Activated naive CD8-positive, alpha-beta T cell treated with anti-CD3 and anti-CD28 coated beads, Interleukin-2, amount 50 U/mL, for 24 hours (primary cell): ENCODE measurements around the gene MFF.

ENCODE experiments used
- ATAC-seq: fragments of 150-1000 bp; cut with Tn5 transposase; one replicate; pipeline ENCODE4 v1.10.0; 2021
- DNase-seq: peaks from one replicate; pipeline ENCODE4 v3.0.0; 2021
- H3K27ac Mint-ChIP-seq: one replicate; pipeline ENCODE4 v1.8.0; 2021; ENCODE audit warnings: mild to moderate bottlenecking, mixed read lengths
- H3K27me3 Mint-ChIP-seq: one replicate; pipeline ENCODE4 v1.8.0; 2021; ENCODE audit warnings: mixed read lengths
- H3K36me3 Mint-ChIP-seq: one replicate; pipeline ENCODE4 v1.8.0; 2021; ENCODE audit warnings: low read depth, mixed read lengths
- H3K4me1 Mint-ChIP-seq: one replicate; pipeline ENCODE4 v1.8.0; 2021; ENCODE audit warnings: mixed read lengths
- H3K4me3 Mint-ChIP-seq: one replicate; pipeline ENCODE4 v1.8.0; 2021; ENCODE audit warnings: mild to moderate bottlenecking, moderate library complexity, mixed read lengths
- H3K9me3 Mint-ChIP-seq: one replicate; pipeline ENCODE4 v1.8.0; 2021; ENCODE audit warnings: mixed read lengths

The MFF gene

DNA sequence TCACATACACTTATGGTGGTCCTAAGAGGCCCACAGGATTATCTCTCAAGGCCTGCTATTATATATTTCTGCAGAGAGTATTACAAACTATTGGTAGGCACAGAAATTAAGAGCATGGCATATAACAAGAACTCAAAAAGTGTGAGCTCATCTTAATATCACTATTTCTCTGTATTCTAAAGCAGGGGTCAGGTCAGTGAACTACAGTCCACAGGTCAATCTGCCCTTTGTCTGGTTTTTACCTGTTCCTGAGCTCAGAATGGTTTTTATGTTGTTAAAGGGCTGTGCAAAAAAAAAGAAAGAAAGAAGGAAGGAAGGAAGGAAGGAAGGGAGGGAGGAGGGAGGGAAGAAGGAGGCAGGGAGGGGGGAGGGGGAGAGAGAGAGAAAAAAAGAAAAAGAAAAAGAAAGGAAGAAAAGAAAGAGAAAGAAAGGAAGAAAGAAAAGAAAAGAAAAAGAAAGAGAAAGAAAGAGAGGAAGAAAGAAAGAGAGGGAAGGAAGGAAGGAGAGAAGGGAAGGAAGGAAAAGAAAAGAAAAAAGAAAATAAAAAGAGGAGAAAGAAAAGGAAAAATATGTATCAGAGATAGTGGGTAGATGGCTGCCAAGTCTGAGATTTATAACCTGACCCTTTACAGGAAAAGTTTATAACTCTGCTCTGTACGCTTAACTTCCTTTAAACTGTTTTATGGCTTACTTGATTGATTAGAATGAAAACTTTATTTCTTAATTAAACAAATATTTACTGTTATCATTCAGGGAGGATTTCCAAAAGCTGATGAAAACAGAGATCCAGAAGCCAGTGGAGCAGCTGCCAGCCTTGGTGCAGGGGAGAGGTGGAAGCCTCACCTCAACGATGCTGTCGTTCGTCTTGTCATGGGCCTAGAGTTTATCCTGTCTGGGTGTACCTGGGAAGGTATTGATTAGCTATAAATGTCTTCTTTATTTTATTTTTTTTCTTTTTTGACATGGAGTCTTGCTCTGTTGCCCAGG, 73.9 kb downstream of the MFF start:
- DNase-seq (no peak), ATAC-seq (no peak)
- Mint-ChIP-seq H3K4me1 (peaks cover 28% of the 10 kb centered on the region), H3K27me3 (peaks cover 2% of the 10 kb centered on the region), H3K36me3 (no peaks in the 10 kb centered on the region), H3K27ac (no peak overlapping the region), H3K4me3 (no peak overlapping the region), H3K9me3 (no peaks in the 10 kb centered on the region)

DNA sequence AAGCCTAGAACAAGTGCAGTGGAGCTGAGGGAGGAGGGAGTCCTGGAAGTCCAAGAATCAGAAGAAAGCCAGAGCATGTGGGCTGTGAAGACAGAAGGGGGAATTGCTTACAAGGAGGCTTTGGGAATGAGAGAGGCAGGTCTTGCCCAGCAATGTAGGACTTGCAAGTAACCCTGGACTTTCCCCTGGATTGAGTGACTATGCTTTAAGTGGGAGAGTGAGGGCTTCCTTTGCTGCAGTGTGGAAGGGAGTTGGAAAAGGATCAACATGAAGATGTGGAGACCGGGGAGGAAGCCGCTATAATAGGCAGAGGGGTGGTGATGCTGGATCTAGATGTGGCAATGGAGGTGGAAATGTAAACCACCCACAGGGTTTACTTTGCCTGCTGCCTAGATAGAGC, 76.5 kb downstream of the MFF start:
- no peak overlapping the region for H3K27ac Mint-ChIP-seq
- H3K4me1 Mint-ChIP-seq, result peaks cover 47% of the 10 kb centered on the region
- H3K4me3 Mint-ChIP-seq, result no peak overlapping the region

DNA sequence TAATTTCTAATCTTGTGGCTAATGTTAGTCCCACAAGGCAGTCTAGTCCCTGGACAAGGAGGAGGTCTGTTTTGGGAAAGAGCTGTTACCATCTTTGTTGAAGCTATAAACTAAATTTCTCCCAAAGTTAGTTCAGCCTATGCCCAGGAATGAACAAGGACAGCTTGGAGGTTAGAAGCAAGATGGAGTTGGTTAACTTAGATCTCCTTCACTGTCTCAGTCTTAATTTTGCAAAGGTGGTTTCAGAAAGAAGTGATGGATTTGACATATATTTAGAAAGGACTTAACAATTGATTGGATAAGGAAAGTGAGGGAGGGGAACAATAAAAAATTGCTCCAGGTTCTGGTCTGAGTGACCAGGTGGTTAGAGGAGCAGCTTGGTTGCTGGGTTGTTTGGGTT, 77.3 kb downstream of the MFF start:
- DNase-seq (no peak), ATAC-seq (no peak)
- Mint-ChIP-seq H3K27ac (no peak overlapping the region), H3K36me3 (no peaks in the 10 kb centered on the region), H3K27me3 (peaks cover 2% of the 10 kb centered on the region), H3K9me3 (no peaks in the 10 kb centered on the region), H3K4me1 (peaks cover 55% of the 10 kb centered on the region), H3K4me3 (no peak overlapping the region)

More for the DNA sequence above, 76.5 kb downstream of the MFF start:
- DNase-seq (no peak), ATAC-seq (no peak)
- Mint-ChIP-seq H3K9me3 (no peaks in the 10 kb centered on the region), H3K27me3 (peaks cover 2% of the 10 kb centered on the region), H3K36me3 (no peaks in the 10 kb centered on the region)

DNA sequence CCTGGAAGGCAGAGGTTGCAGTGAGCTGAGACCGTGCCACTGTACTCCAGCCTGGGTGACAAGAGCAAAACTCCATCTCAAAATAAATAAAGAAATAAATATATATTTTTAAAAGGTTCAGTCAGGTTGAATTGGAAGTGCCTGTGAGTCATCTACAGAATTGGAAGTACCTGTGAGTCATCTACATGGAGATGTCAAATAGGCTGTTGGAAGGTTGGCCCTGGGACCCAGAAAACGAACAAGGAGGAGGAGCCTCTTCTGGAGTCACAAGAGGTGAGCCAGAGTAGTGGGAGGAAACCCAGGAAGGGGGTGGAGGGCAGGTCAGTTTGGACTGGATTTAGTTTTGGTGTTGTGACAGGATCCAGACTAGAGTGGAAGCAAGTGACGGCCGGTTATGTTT, 77.9 kb downstream of the MFF start:
- no peaks in the 10 kb centered on the region for H3K36me3 Mint-ChIP-seq
- H3K27me3 Mint-ChIP-seq, result peaks cover 2% of the 10 kb centered on the region
- peak; percentile 37 for ATAC-seq
- H3K4me1 Mint-ChIP-seq, result peaks cover 55% of the 10 kb centered on the region
- DNase-seq, result no peak
- no peaks in the 10 kb centered on the region for H3K9me3 Mint-ChIP-seq
- H3K27ac Mint-ChIP-seq, result no peak overlapping the region
- H3K4me3 Mint-ChIP-seq, result no peak overlapping the region

DNA sequence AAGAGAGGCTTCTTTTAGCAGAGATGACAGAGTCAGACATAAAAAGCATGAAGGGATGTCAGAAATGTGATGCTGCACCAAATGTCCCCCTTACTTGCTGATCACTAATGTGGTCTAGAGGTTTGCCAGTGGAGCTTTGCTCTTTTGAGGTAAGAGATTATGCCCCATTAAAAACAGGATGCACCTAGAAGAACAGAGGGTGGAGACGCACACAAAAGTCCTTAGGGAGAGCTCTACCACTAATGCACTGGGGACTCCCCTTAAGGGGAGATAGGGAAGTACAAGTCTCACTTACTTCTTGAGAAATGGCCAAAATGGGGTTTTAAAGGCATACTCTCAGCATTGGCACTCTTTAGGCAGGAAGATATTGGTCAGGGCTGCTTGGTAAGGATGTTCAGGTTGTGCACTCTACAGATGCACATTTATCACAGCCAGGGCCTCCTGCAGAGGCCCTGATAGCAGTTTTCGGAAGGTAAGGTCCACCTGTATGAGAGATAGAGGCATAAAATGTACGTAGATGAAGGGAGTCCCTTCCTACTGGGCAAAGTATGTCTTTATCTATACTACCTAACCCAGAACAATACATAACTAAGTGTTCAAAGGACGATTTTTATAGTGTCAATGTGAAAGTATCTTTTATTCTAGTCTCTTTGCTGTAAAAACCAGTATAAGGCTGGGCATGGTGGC, 79.7 kb downstream of the MFF start:
- ATAC-seq, result no peak
- no peak overlapping the region for H3K27ac Mint-ChIP-seq

DNA sequence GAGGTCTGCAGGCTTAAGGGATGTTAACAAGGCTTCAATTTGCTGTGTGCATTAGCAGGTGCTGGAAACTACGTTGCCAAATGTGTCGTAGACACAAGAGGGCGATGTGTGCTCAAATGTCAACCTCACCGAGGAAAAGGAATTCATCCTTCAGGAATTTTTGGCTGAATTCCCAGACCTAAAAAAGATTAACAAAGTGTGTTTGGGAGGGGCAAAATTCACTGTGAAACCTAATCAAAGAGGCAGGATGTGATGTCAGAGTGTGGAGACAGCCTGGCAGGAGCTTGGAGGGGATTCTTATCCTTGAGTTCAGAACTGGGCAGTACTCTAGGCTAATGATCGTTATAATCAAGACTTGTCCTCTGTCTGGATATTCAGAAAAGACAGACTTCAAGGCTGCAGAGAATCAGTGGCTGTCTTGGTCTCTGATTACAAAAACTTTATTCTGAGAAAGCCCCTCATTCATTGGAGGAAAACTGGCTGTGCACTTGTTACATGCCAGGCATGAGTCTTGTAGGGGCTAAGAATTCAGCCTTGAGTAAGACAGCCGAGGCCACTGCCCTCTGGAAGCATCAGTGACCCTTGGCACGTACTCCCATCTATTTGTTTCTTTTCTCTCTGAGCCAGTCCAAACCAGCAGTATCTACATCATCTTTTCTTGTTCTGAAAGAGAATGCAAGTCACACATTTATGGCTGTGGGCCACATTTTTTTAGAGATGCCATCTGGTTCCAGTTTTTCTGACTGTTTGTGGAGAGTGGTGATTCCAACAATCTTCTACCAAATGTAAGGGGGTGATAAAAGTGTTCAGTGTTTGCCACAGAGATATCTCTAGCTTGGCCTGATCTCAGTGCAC, 81.4 kb downstream of the MFF start:
- H3K27ac Mint-ChIP-seq, result peak overlapping the region; percentile 8
- no peak overlapping the region for H3K4me3 Mint-ChIP-seq
- no peak for DNase-seq
- no peaks in the 10 kb centered on the region for H3K27me3 Mint-ChIP-seq
- no peaks in the 10 kb centered on the region for H3K9me3 Mint-ChIP-seq
- H3K4me1 Mint-ChIP-seq, result peaks cover 72% of the 10 kb centered on the region
- no peaks in the 10 kb centered on the region for H3K36me3 Mint-ChIP-seq
- no peak for ATAC-seq

More for the DNA sequence above, 79.7 kb downstream of the MFF start:
- Mint-ChIP-seq H3K4me1 (peaks cover 58% of the 10 kb centered on the region), H3K4me3 (no peak overlapping the region), H3K36me3 (no peaks in the 10 kb centered on the region), H3K27me3 (peaks cover 2% of the 10 kb centered on the region), H3K9me3 (no peaks in the 10 kb centered on the region)
- no peak for DNase-seq
